Ishikawa (cell line): ENCODE results near the gene AMPH.

Experiments
- CEBPB ChIP-seq: IDR thresholded peaks from 2 replicates; pipeline ENCODE4 v1.6.1; 2012
- CREB1 ChIP-seq: IDR thresholded peaks from 2 replicates; pipeline ENCODE4 v1.6.1; 2012; ENCODE audit warnings: low read depth
- EGR1 ChIP-seq: IDR thresholded peaks from 2 replicates; pipeline ENCODE4 v1.6.1; 2012
- EP300 ChIP-seq: IDR thresholded peaks from 2 replicates; pipeline ENCODE4 v1.6.1; 2012; ENCODE audit warnings: borderline replicate concordance
- FOXM1 ChIP-seq: IDR thresholded peaks from 2 replicates; pipeline ENCODE4 v1.6.1; 2012; ENCODE audit warnings: low read depth, borderline replicate concordance
- MAX ChIP-seq: IDR thresholded peaks from 2 replicates; pipeline ENCODE4 v1.6.1; 2012
- NFIC ChIP-seq: IDR thresholded peaks from 2 replicates; pipeline ENCODE4 v1.6.1; 2012
- REST ChIP-seq: IDR thresholded peaks from 2 replicates; pipeline ENCODE4 v1.6.1; 2012; ENCODE audit warnings: low read depth, mild to moderate bottlenecking
- TAF1 ChIP-seq: IDR thresholded peaks from 2 replicates; pipeline ENCODE4 v1.6.1; 2012; ENCODE audit warnings: low read depth, mild to moderate bottlenecking
- TCF12 ChIP-seq: IDR thresholded peaks from 2 replicates; pipeline ENCODE4 v1.6.1; 2012; ENCODE audit warnings: low read depth
- TEAD4 ChIP-seq: IDR thresholded peaks from 2 replicates; pipeline ENCODE4 v1.6.1; 2012
- USF1 ChIP-seq: IDR thresholded peaks from 2 replicates; pipeline ENCODE4 v1.6.1; 2012
- YY1 ChIP-seq: IDR thresholded peaks from 2 replicates; pipeline ENCODE4 v1.6.1; 2012; ENCODE audit warnings: low read depth
- ZBTB7A ChIP-seq: IDR thresholded peaks from 2 replicates; pipeline ENCODE4 v1.6.1; 2012; ENCODE audit warnings: low read depth

GRCh38 chr7:38482521-38482920, 148.7 kb downstream of the AMPH start:
- TF ChIP-seq FOXM1 (no peak), TAF1 (no peak), REST (no peak), MAX (no peak), TEAD4 (no peak), CREB1 (no peak), EP300 (no peak), USF1 (no peak), NFIC (no peak), YY1 (no peak), CEBPB (no peak), EGR1 (no peak), ZBTB7A (no peak), TCF12 (no peak)
